GM23338 (cell line): Measurements from ENCODE around the gene CRNKL1. TPM values are rescaled to one million over a fixed set of nuclear protein-coding genes. Genes with fewer than 3 reads are reported as not detected.

Experiments used
- ATAC-seq: fragments of 200-7000 bp; cut with Tn5 transposase; 3 replicates; pipeline ENCODE4 v1.9.1; 2020
- DNase-seq: peaks from one replicate; pipeline ENCODE4 v3.0.0-alpha.2; 2015; ENCODE audit warnings: low spot score
- H2AFZ ChIP-seq: fragments of 200-600 bp; sonication (generic); 2 replicates; pipeline ENCODE4 v1.8.0; 2016; ENCODE audit warnings: antibody characterized with exemption, mild to moderate bottlenecking, moderate library complexity
- H3F3A ChIP-seq: fragments of 200-600 bp; sonication (generic); replicated peaks from 2 replicates; pipeline ENCODE4 v1.8.0; 2017; ENCODE audit warnings: antibody characterized with exemption, mixed run types, low read depth
- H3K27ac ChIP-seq: fragments of 200-600 bp; sonication (generic); 2 replicates; pipeline ENCODE4 v1.6.1; 2016; ENCODE audit warnings: low read depth
- H3K27me3 ChIP-seq: fragments of 200-600 bp; sonication (generic); 2 replicates; pipeline ENCODE4 v1.8.0; 2016; ENCODE audit warnings: mild to moderate bottlenecking, mixed run types, moderate library complexity; ENCODE audit not compliant: insufficient read depth
- H3K36me3 ChIP-seq: fragments of 200-600 bp; sonication (generic); 2 replicates; pipeline ENCODE4 v1.8.0; 2016; ENCODE audit warnings: mild to moderate bottlenecking; ENCODE audit not compliant: insufficient read depth
- H3K4me1 ChIP-seq: fragments of 200-600 bp; sonication (generic); 2 replicates; pipeline ENCODE4 v1.8.0; 2016; ENCODE audit warnings: mild to moderate bottlenecking, moderate library complexity; ENCODE audit not compliant: insufficient read depth
- H3K4me2 ChIP-seq: fragments of 200-600 bp; sonication (generic); 2 replicates; pipeline ENCODE4 v1.7.1; 2017; ENCODE audit warnings: mixed run types
- H3K4me3 ChIP-seq: fragments of 200-600 bp; sonication (generic); 2 replicates; pipeline ENCODE4 v1.6.1; 2016; ENCODE audit warnings: mixed run types
- H3K79me2 ChIP-seq: fragments of 200-600 bp; sonication (generic); replicated peaks from 2 replicates; pipeline ENCODE4 v1.8.0; 2017; ENCODE audit warnings: mild to moderate bottlenecking; ENCODE audit not compliant: insufficient read depth
- H3K9me2 ChIP-seq: fragments of 200-600 bp; sonication (generic); 2 replicates; pipeline ENCODE4 v1.8.0; 2017; ENCODE audit not compliant: insufficient read depth
- H4K20me1 ChIP-seq: fragments of 200-600 bp; sonication (generic); replicated peaks from 2 replicates; pipeline ENCODE4 v1.8.0; 2017; ENCODE audit warnings: mild to moderate bottlenecking; ENCODE audit not compliant: insufficient read depth
- H3K27ac Mint-ChIP-seq: 2 replicates; pipeline ENCODE4 v1.8.0; 2020; ENCODE audit warnings: inconsistent platforms, mild to moderate bottlenecking, moderate library complexity, mixed read lengths
- H3K27me3 Mint-ChIP-seq: 3 replicates; pipeline ENCODE4 v1.8.0; 2022; ENCODE audit warnings: low read depth, mild to moderate bottlenecking, moderate library complexity, mixed read lengths, inconsistent platforms; ENCODE audit not compliant: insufficient read depth, poor library complexity
- H3K36me3 Mint-ChIP-seq: 3 replicates; pipeline ENCODE4 v1.8.0; 2021; ENCODE audit warnings: low read depth, mild to moderate bottlenecking, inconsistent platforms, moderate library complexity, mixed read lengths
- H3K4me1 Mint-ChIP-seq: 3 replicates; pipeline ENCODE4 v1.8.0; 2020; ENCODE audit warnings: mild to moderate bottlenecking, inconsistent platforms, mixed read lengths
- H3K4me3 Mint-ChIP-seq: 3 replicates; pipeline ENCODE4 v1.8.0; 2021; ENCODE audit warnings: moderate library complexity, mild to moderate bottlenecking, inconsistent platforms, mixed read lengths
- H3K9me3 Mint-ChIP-seq: 3 replicates; pipeline ENCODE4 v1.8.0; 2020; ENCODE audit warnings: moderate library complexity, mild to moderate bottlenecking, inconsistent platforms, mixed read lengths
- EZH2 ChIP-seq: fragments of 200-600 bp; sonication (generic); IDR thresholded peaks from one replicate; pipeline ENCODE4 v1.8.0; 2017; ENCODE audit warnings: antibody characterized with exemption, mild to moderate bottlenecking, low read depth; ENCODE audit not compliant: unreplicated experiment
- EZH2phosphoT487 ChIP-seq: fragments of 200-600 bp; sonication (generic); IDR thresholded peaks from one replicate; pipeline ENCODE4 v1.8.1; 2018; ENCODE audit warnings: antibody characterized with exemption; ENCODE audit not compliant: unreplicated experiment
- REST ChIP-seq: IDR thresholded peaks from one replicate; pipeline ENCODE4 v1.6.1; 2018; ENCODE audit warnings: antibody characterized with exemption; ENCODE audit not compliant: unreplicated experiment
- polyA plus RNA-seq: library from polyadenylated mRNA; unstranded; fragments of >200 nt; fragmentation: Nextera tagmentation; extraction: Ambion mirVana; gene quantifications from 2 replicates; pipeline ENCODE4 v1.2.1, GENCODE V29; 2016
- total RNA-seq: library from RNA; depleted of rRNA; stranded (reverse); fragments of >200 nt; shearing (Covaris generic); gene quantifications from 2 replicates; pipeline ENCODE4 v1.2.3, GENCODE V29; 2014
- TF ChIP-seq, protein P1 (sequence below): fragments of 250-450 bp; sonication (Bioruptor Pico); IDR thresholded peaks from 2 replicates; pipeline ENCODE4 v1.5.0; 2020; ENCODE audit warnings: mild to moderate bottlenecking, moderate library complexity

Gene CRNKL1
- total and polyA plus RNA-seq, 2 experiments from 2014 or later: 24.2 to 27.2 TPM

- DNase-seq (no peak), ATAC-seq (no peak)
- Histone ChIP-seq H2AFZ (no peak overlapping the region), H3K9me2 (no peaks in the 10 kb centered on the region), H3K36me3 (peaks cover 56% of the 10 kb centered on the region), H3K79me2 (no peaks in the 10 kb centered on the region), H3K27ac (peak overlapping the region; percentile 42; the same call in 1 of the 2 replicates), H3K4me1 (peaks cover 6% of the 10 kb centered on the region; the same call in 1 of the 2 replicates), H3K4me2 (no peak overlapping the region), H4K20me1 (peaks cover 3% of the 10 kb centered on the region; the same call in 1 of the 2 replicates), H3K27me3 (no peaks in the 10 kb centered on the region), H3K4me3 (no peak overlapping the region), H3F3A (no peaks in the 10 kb centered on the region)
- no peak for TF ChIP-seq EZH2
- no peak for TF ChIP-seq EZH2phosphoT487
- TF ChIP-seq, protein P1, sequence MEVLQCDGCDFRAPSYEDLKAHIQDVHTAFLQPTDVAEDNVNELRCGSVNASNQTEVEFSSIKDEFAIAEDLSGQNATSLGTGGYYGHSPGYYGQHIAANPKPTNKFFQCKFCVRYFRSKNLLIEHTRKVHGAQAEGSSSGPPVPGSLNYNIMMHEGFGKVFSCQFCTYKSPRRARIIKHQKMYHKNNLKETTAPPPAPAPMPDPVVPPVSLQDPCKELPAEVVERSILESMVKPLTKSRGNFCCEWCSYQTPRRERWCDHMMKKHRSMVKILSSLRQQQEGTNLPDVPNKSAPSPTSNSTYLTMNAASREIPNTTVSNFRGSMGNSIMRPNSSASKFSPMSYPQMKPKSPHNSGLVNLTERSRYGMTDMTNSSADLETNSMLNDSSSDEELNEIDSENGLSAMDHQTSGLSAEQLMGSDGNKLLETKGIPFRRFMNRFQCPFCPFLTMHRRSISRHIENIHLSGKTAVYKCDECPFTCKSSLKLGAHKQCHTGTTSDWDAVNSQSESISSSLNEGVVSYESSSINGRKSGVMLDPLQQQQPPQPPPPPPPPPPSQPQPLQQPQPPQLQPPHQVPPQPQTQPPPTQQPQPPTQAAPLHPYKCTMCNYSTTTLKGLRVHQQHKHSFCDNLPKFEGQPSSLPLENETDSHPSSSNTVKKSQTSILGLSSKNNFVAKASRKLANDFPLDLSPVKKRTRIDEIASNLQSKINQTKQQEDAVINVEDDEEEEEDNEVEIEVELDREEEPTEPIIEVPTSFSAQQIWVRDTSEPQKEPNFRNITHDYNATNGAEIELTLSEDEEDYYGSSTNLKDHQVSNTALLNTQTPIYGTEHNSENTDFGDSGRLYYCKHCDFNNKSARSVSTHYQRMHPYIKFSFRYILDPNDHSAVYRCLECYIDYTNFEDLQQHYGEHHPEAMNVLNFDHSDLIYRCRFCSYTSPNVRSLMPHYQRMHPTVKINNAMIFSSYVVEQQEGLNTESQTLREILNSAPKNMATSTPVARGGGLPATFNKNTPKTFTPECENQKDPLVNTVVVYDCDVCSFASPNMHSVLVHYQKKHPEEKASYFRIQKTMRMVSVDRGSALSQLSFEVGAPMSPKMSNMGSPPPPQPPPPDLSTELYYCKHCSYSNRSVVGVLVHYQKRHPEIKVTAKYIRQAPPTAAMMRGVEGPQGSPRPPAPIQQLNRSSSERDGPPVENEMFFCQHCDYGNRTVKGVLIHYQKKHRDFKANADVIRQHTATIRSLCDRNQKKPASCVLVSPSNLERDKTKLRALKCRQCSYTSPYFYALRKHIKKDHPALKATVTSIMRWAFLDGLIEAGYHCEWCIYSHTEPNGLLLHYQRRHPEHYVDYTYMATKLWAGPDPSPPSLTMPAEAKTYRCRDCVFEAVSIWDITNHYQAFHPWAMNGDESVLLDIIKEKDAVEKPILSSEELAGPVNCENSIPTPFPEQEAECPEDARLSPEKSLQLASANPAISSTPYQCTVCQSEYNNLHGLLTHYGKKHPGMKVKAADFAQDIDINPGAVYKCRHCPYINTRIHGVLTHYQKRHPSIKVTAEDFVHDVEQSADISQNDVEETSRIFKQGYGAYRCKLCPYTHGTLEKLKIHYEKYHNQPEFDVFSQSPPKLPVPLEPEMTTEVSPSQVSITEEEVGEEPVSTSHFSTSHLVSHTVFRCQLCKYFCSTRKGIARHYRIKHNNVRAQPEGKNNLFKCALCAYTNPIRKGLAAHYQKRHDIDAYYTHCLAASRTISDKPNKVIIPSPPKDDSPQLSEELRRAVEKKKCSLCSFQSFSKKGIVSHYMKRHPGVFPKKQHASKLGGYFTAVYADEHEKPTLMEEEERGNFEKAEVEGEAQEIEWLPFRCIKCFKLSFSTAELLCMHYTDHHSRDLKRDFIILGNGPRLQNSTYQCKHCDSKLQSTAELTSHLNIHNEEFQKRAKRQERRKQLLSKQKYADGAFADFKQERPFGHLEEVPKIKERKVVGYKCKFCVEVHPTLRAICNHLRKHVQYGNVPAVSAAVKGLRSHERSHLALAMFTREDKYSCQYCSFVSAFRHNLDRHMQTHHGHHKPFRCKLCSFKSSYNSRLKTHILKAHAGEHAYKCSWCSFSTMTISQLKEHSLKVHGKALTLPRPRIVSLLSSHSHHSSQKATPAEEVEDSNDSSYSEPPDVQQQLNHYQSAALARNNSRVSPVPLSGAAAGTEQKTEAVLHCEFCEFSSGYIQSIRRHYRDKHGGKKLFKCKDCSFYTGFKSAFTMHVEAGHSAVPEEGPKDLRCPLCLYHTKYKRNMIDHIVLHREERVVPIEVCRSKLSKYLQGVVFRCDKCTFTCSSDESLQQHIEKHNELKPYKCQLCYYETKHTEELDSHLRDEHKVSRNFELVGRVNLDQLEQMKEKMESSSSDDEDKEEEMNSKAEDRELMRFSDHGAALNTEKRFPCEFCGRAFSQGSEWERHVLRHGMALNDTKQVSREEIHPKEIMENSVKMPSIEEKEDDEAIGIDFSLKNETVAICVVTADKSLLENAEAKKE (CRISPR knock-in tag): no peak
- no peak for TF ChIP-seq REST
- Mint-ChIP-seq H3K36me3 (peaks cover 82% of the 10 kb centered on the region), H3K9me3 (no peaks in the 10 kb centered on the region), H3K4me3 (no peak overlapping the region), H3K27ac (no peak overlapping the region), H3K27me3 (no peaks in the 10 kb centered on the region), H3K4me1 (peaks cover 9% of the 10 kb centered on the region; the same call in 2 of the 3 replicates)
Observed at GRCh38 chr20:20039752-20040387, 12.4 kb downstream of the CRNKL1 start.
